HG03103 (cell line): ENCODE measurements around the gene ISLR.

Source experiments
- ATAC-seq: cut with Tn5 transposase; IDR thresholded peaks from one replicate; pipeline ENCODE4 v1.9.1; 2021; ENCODE audit warnings: low read depth; ENCODE audit not compliant: unreplicated experiment

ISLR gene

DNA sequence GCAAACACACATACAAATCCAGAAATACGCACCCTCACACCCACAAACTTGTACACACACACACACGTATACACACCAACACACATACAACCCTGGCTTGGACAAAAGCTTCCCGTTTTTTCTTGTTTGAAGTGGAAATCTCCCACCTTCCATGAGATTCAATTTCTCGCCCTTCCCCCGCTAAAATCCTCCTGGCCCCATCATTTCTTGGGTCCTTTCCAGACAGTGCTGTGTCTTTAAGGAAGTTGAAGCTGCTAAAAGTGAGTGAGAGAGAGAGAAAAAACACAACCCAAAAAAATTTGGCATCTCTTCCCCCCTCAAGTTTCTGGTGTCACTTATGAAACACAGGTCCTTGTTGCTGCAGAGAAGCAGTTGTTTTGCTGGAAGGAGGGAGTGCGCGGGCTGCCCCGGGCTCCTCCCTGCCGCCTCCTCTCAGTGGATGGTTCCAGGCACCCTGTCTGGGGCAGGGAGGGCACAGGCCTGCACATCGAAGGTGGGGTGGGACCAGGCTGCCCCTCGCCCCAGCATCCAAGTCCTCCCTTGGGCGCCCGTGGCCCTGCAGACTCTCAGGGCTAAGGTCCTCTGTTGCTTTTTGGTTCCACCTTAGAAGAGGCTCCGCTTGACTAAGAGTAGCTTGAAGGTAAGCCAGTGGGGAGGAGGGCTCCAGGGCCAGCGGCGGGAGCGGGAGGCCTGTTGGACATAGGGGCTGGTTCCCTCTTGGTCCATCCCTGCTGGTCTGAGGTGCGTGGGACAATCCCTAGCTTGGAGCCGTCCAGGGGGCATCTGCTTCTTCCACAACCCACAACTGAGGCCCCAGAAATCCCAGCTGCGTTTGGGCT is at the start of gene ISLR:
Gene ISLR (plus strand): TSS at position 331 of the 839 bp plus-strand sequence. CDS start 1,149 bp downstream, outside the sequence.
- ATAC-seq, result no peak

DNA sequence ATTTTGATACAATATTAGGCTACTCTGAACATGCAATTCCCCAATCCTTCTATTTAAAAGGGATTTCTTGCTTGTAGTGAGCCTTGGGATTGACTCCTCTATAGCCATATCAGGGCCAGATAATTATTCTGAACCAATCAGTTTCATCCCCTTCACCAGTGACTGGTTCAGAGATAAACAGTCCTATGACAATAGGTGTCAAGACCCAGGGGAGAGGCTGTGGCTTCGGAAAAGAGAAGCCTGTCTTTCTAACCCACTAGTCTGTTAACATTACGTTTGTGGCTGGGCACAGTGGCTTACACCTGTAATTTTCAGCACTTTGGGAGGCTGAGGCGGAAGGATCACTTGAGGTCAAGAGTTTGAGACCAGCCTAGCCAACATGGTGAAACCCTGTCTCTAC is 49.3 kb upstream of the ISLR start:
- no peak for ATAC-seq

DNA sequence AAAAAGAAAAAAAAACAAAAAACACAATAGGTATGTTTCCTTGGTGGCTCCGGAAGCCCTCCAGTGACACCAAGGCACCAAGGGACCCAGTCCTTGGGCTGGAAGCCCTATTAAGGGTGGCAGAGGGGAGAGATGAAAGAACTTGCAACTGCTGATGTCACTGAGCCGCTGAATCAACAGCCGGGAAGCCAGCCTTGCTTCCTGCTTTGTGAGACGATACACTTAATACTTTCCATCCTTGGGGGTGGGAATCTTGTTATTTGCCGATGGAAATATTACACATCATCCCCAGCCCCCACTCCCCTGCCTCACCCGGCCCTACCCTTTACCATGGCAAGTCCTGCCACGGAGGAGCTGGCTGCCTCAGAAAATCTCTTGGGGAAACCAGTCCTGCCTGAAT is 48.8 kb upstream of the ISLR start:
- ATAC-seq, result no peak

DNA sequence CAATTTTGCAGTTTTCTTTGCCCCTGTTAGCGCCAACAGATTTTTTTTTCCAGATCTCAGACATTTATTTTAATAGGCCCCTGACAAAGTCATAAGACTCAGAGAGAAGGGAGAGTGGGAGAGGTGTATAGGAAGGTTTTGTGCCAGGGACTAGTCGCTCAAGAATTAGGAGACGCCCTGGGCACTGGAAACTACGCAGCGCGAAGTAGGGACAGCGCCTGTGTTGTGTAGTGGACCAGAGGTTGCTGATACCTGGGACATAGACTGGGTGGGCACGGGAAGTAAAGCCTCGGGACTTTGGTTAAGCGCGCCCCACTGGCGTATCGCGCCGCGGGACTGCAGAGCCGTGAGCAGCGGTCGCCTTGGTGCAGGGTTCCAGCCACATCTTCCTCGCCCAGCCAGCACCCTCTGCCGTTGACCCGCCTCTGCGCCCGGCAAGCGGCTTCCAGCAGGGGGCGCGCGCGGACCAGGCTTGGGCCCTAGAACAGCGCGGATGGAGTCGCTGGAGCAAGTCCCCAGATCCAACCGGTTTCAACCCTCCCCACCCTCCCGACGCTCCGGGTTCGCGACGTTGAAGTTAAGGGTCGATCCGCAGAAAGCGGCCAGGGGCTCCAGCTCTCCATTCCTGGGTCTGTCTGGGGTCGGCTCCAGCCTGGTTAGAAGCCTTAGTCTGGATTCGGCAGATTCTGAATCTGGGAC is 46.1 kb upstream of the ISLR start:
- ATAC-seq, result no peak

- no peak for ATAC-seq
These were observed 45.3 kb upstream of the ISLR start for GRCh38 chr15:74127954-74128784.

DNA sequence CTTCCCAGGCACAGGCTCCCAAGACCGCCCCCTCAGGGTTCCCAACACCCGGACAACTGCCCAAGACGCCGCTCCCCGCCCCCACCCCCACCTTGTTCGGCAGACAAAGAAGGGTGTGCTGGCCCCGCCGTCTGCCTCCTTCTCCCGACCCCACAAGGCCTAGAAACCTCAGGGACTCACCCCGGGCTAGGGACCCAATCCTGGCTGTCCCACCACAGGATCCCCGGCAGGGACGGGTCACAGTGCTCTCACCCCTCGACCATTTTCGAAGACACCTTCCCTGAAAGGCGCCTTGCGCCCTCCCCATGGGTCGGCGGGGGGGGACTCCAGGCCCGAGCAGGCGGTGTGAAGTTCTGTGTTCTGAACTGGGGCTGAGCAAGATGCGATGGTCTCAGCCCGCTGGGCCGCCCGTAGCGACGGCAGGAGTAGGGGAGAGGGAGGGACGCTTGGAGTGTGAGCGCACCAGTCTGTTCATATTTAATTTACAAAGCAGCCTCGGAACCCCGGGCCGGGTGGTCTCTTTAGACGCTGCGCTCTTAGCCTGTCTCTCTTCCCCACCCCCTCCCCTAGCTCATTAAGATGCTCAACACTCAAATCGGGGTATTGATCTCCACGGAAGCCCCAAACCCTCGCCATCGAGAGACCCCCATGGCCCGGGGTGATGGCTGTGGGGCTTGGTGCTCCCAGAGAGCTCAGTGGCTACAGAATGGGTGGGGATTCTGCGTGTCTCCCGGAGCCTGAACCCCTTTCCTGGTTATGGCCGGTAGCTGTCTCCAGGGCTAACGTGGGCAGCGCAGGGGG is 44.5 kb upstream of the ISLR start:
- no peak for ATAC-seq

- ATAC-seq, result no peak
These were observed 43.8 kb upstream of the ISLR start for GRCh38 chr15:74129586-74130154.

- ATAC-seq, result no peak
These were observed 43.2 kb upstream of the ISLR start, which contains the start of gene ISLR2 for GRCh38 chr15:74130155-74130848. TSS of gene ISLR2 (plus strand) at chr15:74130586. CDS start at chr15:74132755, 2,169 bp downstream.

DNA sequence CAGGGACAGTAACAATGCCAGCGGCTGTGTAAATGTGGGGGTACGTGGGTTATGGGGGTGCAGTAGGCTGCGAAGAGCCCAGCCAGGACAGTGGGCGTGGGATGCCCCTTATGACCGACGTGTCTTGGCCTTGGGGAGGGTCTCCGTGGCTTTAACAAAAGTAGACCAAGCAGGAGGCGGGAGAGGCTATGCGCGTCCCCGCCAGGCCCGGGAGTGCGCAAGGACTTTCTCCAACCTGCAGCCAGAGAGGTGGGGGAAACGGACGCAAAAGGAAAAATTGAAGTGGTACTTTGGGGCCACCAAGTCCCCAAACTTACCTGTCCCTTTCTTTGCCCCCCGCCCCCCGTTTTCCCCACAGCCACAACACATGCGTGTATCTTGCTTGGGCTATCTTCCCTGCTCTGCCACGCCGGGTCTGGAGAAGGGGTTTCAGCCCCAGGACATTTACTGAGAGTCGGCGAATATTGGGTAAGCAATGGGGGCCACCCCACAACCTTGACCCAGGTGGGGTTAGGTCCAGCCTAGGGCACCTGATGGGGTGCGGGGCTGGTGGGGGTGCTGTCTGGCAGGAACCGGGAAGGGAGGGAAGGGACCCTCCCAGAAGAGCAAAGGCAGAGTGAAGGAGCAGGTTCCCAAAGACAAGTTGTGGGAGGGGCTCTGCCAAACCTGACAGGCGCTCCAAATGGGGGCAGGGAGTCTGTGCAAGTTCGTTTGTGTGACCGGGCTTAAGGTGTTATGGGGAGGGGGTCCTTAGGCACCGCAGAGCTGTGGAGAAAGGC is 42.5 kb upstream of the ISLR start:
- no peak for ATAC-seq

- ATAC-seq, result no peak
These were observed 41.7 kb upstream of the ISLR start for GRCh38 chr15:74131628-74132413.

DNA sequence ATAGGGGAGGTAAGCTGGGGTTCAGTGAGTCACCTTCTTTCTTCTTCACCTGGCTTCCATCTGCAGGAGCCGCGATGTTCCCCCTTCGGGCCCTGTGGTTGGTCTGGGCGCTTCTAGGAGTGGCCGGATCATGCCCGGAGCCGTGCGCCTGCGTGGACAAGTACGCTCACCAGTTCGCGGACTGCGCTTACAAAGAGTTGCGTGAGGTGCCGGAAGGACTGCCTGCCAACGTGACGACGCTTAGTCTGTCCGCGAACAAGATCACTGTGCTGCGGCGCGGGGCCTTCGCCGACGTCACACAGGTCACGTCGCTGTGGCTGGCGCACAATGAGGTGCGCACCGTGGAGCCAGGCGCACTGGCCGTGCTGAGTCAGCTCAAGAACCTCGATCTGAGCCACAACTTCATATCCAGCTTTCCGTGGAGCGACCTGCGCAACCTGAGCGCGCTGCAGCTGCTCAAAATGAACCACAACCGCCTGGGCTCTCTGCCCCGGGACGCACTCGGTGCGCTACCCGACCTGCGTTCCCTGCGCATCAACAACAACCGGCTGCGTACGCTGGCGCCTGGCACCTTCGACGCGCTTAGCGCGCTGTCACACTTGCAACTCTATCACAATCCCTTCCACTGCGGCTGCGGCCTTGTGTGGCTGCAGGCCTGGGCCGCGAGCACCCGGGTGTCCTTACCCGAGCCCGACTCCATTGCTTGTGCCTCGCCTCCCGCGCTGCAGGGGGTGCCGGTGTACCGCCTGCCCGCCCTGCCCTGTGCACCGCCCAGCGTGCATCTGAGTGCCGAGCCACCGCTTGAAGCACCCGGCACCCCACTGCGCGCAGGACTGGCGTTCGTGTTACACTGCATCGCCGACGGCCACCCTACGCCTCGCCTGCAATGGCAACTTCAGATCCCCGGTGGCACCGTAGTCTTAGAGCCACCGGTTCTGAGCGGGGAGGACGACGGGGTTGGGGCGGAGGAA is 40.5 kb upstream of the ISLR start:
- no peak for ATAC-seq

- ATAC-seq, result no peak
These were observed 39.7 kb upstream of the ISLR start for GRCh38 chr15:74133694-74134386.

DNA sequence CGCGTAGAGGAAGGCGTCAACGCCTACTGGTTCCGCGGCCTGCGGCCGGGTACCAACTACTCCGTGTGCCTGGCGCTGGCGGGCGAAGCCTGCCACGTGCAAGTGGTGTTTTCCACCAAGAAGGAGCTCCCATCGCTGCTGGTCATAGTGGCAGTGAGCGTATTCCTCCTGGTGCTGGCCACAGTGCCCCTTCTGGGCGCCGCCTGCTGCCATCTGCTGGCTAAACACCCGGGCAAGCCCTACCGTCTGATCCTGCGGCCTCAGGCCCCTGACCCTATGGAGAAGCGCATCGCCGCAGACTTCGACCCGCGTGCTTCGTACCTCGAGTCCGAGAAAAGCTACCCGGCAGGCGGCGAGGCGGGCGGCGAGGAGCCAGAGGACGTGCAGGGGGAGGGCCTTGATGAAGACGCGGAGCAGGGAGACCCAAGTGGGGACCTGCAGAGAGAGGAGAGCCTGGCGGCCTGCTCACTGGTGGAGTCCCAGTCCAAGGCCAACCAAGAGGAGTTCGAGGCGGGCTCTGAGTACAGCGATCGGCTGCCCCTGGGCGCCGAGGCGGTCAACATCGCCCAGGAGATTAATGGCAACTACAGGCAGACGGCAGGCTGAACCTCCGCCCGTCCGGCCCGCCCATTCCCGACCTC is 39.0 kb upstream of the ISLR start:
- no peak for ATAC-seq

DNA sequence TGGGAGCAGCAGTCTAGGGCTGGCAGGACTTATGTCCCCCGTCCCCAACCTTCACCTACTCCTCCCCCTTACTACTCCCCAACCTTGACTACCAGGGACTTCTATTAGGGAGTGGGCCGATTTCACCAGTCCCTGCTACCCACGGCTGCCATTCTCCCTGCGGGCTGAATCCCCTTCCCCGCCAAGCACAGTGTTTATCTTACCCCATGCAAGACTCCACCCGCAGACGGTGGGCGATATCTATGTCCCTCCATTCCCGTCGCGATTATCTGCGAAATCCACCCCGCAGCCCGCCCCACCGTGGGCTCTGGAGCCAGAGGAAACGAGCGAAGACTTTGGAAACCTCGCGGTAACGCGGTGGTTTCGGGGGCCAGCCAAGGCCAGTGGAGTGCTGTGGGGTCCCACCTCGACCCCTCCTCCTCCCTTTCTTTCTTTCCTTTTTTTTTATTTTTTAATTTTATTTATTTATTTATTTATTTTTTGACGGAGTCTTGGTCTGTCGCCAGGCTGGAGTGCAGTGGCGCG is 38.4 kb upstream of the ISLR start:
- ATAC-seq, result no peak

GRCh38 chr15:74136540-74136813 is 37.0 kb upstream of the ISLR start:
- ATAC-seq, result no peak
